NCI-H774 (cell line): Measurements from ENCODE around the gene ZGPAT.

Experiments used
- DNase-seq: peaks from one replicate; lab custom pipeline; 2025; lab: John Stamatoyannopoulos, UW

The ZGPAT gene

DNA sequence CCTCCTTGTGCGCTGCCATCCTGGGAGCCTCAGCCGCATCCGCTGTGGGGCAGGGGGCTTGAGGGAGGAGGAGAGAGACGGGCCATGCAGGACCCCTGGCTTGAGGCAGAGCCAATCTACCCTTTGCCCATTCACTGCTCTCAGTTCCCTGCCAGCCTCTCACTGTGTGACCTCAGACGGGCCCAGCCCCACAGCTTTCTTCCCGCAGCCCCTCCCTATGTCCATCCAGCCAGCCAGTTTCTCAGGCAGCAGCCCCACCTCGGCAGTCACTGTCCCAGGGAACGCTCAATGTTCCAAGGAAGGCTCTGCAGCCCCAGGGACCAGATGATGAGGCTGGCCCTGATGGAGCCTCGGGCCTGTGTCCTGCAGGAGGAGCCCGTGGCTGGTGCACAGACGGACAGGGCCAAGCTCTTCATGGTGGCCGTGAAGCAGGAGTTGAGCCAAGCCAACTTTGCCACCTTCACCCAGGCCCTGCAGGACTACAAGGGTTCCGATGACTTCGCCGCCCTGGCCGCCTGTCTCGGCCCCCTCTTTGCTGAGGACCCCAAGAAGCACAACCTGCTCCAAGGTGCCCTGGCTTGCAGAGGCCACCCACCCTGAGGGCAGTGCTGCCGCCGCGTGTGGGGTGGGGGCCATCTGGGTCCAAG is 15.3 kb upstream of the ZGPAT start:
- DNase-seq, result no peak

DNA sequence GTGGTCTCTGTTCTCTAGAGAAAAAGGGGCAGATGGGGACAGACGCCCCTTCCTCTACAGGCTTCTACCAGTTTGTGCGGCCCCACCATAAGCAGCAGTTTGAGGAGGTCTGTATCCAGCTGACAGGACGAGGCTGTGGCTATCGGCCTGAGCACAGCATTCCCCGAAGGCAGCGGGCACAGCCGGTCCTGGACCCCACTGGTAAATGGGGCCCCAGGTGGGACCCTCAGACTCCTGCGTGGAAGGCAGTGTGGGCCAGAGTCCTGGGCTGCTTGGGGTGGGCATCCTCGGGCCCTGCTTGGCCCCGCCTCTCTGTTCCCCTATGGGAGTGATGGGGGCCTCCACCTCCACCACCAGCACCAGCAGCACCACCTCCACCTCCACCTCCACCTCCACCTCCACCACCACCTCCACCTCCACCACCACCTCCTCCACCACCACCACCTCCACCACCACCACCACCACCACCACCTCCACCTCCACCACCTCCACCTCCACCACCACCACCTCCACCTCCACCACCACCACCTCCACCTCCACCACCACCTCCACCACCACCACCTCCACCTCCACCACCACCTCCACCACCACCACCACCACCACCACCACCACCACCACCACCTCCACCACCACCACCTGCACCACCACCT is 14.6 kb upstream of the ZGPAT start:
- DNase-seq, result no peak

GRCh38 chr20:63693733-63694583 is 13.9 kb upstream of the ZGPAT start:
- DNase-seq, result no peak

DNA sequence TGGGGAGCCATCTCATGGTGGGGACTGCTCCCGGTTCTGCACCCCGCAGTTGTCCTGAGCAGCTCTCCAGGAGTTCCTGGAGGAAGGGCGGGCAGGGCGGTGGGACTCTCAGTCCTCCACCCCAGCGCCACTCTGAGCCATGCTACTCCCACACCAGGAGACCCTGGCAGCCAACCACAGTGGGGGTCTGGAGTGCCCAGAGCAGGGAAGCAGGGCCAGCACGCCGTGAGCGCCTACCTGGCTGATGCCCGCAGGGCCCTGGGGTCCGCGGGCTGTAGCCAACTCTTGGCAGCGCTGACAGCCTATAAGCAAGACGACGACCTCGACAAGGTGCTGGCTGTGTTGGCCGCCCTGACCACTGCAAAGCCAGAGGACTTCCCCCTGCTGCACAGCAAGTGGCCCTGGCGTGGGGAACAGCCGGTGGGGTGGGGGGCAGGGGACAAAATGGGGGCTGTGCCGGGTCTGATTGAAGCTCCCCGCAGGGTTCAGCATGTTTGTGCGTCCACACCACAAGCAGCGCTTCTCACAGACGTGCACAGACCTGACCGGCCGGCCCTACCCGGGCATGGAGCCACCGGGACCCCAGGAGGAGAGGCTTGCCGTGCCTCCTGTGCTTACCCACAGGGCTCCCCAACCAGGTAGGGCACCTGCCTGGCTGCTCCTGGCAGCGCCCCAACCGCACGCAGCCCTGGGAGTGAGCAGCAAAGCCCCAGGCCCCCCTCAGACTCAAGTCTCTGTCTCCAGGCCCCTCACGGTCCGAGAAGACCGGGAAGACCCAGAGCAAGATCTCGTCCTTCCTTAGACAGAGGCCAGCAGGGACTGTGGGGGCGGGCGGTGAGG is 13.0 kb upstream of the ZGPAT start:
- DNase-seq, result no peak

GRCh38 chr20:63695424-63696305 is 12.2 kb upstream of the ZGPAT start:
- DNase-seq, result no peak

- DNase-seq, result no peak
Measured at GRCh38 chr20:63696306-63696627, 11.6 kb upstream of the ZGPAT start.

GRCh38 chr20:63696628-63697356 is 11.0 kb upstream of the ZGPAT start, which contains the start of gene TNFRSF6B:
Gene TNFRSF6B (plus strand): TSS chr20:63696652. CDS start chr20:63696768, 116 bp downstream.
- no peak for DNase-seq

DNA sequence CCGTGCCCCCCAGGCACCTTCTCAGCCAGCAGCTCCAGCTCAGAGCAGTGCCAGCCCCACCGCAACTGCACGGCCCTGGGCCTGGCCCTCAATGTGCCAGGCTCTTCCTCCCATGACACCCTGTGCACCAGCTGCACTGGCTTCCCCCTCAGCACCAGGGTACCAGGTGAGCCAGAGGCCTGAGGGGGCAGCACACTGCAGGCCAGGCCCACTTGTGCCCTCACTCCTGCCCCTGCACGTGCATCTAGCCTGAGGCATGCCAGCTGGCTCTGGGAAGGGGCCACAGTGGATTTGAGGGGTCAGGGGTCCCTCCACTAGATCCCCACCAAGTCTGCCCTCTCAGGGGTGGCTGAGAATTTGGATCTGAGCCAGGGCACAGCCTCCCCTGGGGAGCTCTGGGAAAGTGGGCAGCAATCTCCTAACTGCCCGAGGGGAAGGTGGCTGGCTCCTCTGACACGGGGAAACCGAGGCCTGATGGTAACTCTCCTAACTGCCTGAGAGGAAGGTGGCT is 10.4 kb upstream of the ZGPAT start:
- DNase-seq, result no peak

- DNase-seq, result no peak
Measured at GRCh38 chr20:63697868-63698545, 9.8 kb upstream of the ZGPAT start.

DNA sequence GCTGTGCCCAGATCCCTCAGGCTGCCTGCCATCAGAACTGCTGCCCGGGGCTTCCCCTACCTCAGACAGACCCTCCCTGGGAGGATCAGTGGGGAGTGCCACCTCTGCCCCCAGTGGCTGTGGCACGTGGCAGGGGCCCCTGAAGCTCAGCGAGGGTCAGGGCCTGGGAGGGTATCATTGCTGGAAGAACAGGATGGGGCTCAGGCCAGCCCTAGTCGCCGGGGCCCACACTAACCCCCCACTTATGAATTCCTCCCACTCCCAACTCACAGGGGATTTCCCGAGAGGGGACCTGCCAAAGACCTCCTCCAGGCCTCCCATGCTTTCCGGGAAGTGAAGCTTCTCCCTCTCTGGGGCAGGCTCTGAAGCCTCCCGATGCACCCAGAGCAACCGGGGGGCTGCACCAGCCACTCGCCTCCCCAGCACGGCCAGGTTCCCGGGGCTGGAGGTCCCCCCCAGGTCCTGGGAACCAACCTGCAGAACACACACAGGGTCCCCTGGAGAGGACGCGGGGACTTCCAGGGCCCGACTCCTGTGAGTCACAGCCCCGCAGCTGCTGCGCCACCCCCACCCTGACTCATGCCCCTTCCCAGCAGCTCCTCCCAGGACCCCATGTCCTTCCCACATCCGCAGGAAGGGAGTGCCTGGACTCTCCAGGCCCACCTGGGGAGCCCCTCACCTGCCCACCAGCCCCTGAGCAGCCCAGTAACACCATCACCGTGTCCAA is 8.9 kb upstream of the ZGPAT start:
- no peak for DNase-seq

- no peak for DNase-seq
Measured at GRCh38 chr20:63699466-63700198, 8.2 kb upstream of the ZGPAT start.

GRCh38 chr20:63700199-63701050 is 7.4 kb upstream of the ZGPAT start:
- DNase-seq, result no peak

GRCh38 chr20:63701051-63701328 is 6.8 kb upstream of the ZGPAT start:
- no peak for DNase-seq

DNA sequence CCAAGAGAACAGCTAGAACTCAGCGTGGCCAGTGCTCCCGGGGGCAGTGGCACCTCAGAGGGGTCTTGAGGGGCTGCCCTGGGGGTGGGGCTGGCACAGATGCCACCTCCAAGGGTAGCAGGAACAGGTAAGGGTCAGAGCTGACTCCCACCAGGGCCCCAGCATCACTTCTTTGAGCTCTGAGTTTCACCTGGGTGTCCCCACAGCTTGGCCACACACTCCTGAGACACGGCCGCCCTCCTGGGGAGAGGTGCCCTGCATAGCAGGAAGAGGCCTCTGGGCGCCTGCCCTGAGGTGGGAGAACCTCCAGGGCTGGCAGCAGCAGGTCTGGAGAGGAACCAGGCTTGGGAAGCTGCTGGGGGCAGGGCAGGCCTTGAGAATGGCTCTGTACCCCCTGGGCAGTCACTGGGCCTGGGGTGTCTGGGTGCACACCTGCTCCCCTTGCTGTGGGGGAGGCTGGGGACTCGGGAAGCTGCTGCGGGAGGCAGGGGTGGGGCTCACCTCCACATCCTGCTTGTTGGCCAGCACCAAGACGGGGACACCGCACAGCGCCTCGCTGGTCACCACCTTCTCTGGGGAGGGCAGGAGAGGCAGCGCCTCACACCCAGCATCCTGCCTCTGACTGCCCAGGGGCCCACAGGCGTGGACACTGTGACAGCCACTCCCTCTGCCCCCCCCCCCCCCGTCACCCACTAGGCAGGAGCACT is 6.4 kb upstream of the ZGPAT start:
- DNase-seq, result no peak

GRCh38 chr20:63702036-63702665 is 5.7 kb upstream of the ZGPAT start:
- no peak for DNase-seq

GRCh38 chr20:63702751-63703470 is 4.9 kb upstream of the ZGPAT start:
- DNase-seq, result no peak
